ENCODE data around the gene THSD1.

GRCh38 chr13:52361225-52361624 is 44.7 kb downstream of the THSD1 start:
- TF ChIP-seq, protein P1, sequence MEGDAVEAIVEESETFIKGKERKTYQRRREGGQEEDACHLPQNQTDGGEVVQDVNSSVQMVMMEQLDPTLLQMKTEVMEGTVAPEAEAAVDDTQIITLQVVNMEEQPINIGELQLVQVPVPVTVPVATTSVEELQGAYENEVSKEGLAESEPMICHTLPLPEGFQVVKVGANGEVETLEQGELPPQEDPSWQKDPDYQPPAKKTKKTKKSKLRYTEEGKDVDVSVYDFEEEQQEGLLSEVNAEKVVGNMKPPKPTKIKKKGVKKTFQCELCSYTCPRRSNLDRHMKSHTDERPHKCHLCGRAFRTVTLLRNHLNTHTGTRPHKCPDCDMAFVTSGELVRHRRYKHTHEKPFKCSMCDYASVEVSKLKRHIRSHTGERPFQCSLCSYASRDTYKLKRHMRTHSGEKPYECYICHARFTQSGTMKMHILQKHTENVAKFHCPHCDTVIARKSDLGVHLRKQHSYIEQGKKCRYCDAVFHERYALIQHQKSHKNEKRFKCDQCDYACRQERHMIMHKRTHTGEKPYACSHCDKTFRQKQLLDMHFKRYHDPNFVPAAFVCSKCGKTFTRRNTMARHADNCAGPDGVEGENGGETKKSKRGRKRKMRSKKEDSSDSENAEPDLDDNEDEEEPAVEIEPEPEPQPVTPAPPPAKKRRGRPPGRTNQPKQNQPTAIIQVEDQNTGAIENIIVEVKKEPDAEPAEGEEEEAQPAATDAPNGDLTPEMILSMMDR (IDR thresholded peaks at IDR 0.05; ENCODE audit: low read depth, low read length) = no peak
- TF ChIP-seq POLR2A (IDR thresholded peaks at IDR 0.05; ENCODE audit: extremely low read depth, insufficient read length) (no peak), MAX (IDR thresholded peaks at IDR 0.05; ENCODE audit: low read depth, low read length) (no peak), MYC (IDR thresholded peaks at IDR 0.05; ENCODE audit: low read depth, low read length) (no peak)
